NCI-H1694 (cell line): Measurements from ENCODE around the gene C1orf159.
"Not testable (repeated sequence)": the region's sequence is repeated elsewhere in the genome, so short reads cannot be mapped to it uniquely, and the experiment has no call there.

ENCODE experiments used
- DNase-seq: peaks from one replicate; lab custom pipeline; 2025; lab: John Stamatoyannopoulos, UW

Gene C1orf159

GRCh38 chr1:1118011-1118875 is 2.4 kb upstream of the C1orf159 start:
- no peak for DNase-seq

- DNase-seq: no peak
These were observed 1.6 kb upstream of the C1orf159 start for GRCh38 chr1:1117469-1117831.

GRCh38 chr1:1116701-1117468 is 996 bp upstream of the C1orf159 start:
- DNase-seq: no peak

GRCh38 chr1:1115136-1115785 is 628 bp downstream of the C1orf159 start:
- no peak for DNase-seq

GRCh38 chr1:1114431-1114830 is 1.5 kb downstream of the C1orf159 start:
- no peak for DNase-seq

GRCh38 chr1:1112237-1112985 is 3.5 kb downstream of the C1orf159 start:
- no peak for DNase-seq

GRCh38 chr1:1111516-1112236 is 4.2 kb downstream of the C1orf159 start:
- no peak for DNase-seq

- no peak for DNase-seq
These were observed 5.3 kb downstream of the C1orf159 start for GRCh38 chr1:1110561-1110971.

GRCh38 chr1:1109743-1110142 is 6.1 kb downstream of the C1orf159 start:
- no peak for DNase-seq

GRCh38 chr1:1106510-1107221 is 9.2 kb downstream of the C1orf159 start:
- DNase-seq: no peak

GRCh38 chr1:1104152-1104551 is 11.7 kb downstream of the C1orf159 start:
- not testable (repeated sequence) for DNase-seq

- DNase-seq: no peak
These were observed 14.4 kb downstream of the C1orf159 start for GRCh38 chr1:1101503-1101902.

- no peak for DNase-seq
These were observed 15.6 kb downstream of the C1orf159 start for GRCh38 chr1:1100296-1100695.

GRCh38 chr1:1099506-1100183 is 16.2 kb downstream of the C1orf159 start:
- DNase-seq: no peak

GRCh38 chr1:1098681-1099421 is 17.0 kb downstream of the C1orf159 start:
- no peak for DNase-seq

GRCh38 chr1:1096136-1096535 is 19.8 kb downstream of the C1orf159 start:
- not testable (repeated sequence) for DNase-seq

- DNase-seq: no peak
These were observed 20.9 kb downstream of the C1orf159 start for GRCh38 chr1:1094981-1095380.

- DNase-seq: no peak
These were observed 22.3 kb downstream of the C1orf159 start for GRCh38 chr1:1093610-1093943.

GRCh38 chr1:1092894-1093609 is 22.8 kb downstream of the C1orf159 start:
- DNase-seq: no peak
